ENCODE measurements around the gene ATP6V1E1. TPM values are rescaled to one million over a fixed set of nuclear protein-coding genes. Genes with fewer than 3 reads are reported as not detected.
A peak's percentile ranks its signal among the peaks of the same experiment; 100 is the strongest.

Gene ATP6V1E1
- polyA plus RNA-seq, 3 donors, result 114 to 147 (median 144) TPM

DNA sequence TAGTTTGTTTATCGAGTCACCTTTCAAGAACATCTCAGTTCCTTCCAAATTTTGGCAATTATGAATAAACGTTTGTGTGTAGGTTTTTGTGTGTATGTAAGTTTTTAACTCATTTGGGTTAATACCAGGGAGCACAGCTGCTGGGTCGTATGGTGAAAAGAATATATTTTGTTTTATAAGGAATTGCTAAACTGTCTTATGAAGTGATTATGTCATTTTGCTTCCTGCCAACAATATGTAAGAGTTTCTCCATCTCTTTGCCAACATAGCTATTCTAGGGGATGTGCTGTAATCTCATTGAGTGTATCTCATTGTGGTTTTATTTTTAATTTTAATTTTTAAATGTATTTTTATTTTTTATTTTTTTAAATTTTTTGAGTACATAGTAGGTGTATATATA, 37.3 kb upstream of the ATP6V1E1 start:
- Histone ChIP-seq H3K4me3 (replicated peaks in 1 of 3; ENCODE audit: low read depth in 2 of 3, low read length in 3 of 3) (no peak overlapping the region), H4K20me1 (ENCODE audit: insufficient read depth, low read length) (no peaks in the 10 kb centered on the region), H3K36me3 (replicated peaks in 1 of 2; ENCODE audit: control insufficient read depth in 1 of 2, insufficient read depth in 2 of 2, low read length in 2 of 2) (peaks cover 24 to 52% of the 10 kb centered on the region in 2 donors), H2AFZ (ENCODE audit: insufficient read depth, low read depth, low read length, poor library complexity, severe bottlenecking) (no peak overlapping the region), H3K4me1 (ENCODE audit: control insufficient read depth in 1 of 2, insufficient read depth in 2 of 2, low read length in 2 of 2) (peaks cover 22 to 30% of the 10 kb centered on the region in 2 donors), H3K9ac (ENCODE audit: insufficient read depth, low read length, poor library complexity, severe bottlenecking) (no peak overlapping the region), H3K9me3 (replicated peaks in 1 of 2; ENCODE audit: control insufficient read depth in 1 of 2, insufficient read depth in 1 of 2, low read length in 2 of 2) (no peaks in the 10 kb centered on the region), H3K27ac (ENCODE audit: low read depth in 1 of 2, low read length in 2 of 2) (peak overlapping the region in 1 of 2 donors; percentile 61), H3K79me2 (ENCODE audit: insufficient read depth, low read length) (peaks cover 76% of the 10 kb centered on the region), H3K27me3 (ENCODE audit: control insufficient read depth in 2 of 2, insufficient read depth in 2 of 2, low read length in 2 of 2) (no peaks in the 10 kb centered on the region), H3K4me2 (replicated peaks; ENCODE audit: extremely low read depth, low read length, poor library complexity, severe bottlenecking) (peak overlapping the region; percentile 43)
- Mint-ChIP-seq H3K4me3 (peak overlapping the region in 1 of 2 donors; percentile 64), H3K27me3 (ENCODE audit: low read depth in 3 of 3) (no peaks in the 10 kb centered on the region), H3K36me3 (peaks cover 37 to 76% of the 10 kb centered on the region in 2 donors), H3K9me3 (peaks cover 0 to 11% (median 7%) of the 10 kb centered on the region in 7 donors), H3K4me1 (peaks cover 38% of the 10 kb centered on the region), H3K27ac (peak overlapping the region; percentile 68 to 94 (median 86))
- TF ChIP-seq, protein P1, sequence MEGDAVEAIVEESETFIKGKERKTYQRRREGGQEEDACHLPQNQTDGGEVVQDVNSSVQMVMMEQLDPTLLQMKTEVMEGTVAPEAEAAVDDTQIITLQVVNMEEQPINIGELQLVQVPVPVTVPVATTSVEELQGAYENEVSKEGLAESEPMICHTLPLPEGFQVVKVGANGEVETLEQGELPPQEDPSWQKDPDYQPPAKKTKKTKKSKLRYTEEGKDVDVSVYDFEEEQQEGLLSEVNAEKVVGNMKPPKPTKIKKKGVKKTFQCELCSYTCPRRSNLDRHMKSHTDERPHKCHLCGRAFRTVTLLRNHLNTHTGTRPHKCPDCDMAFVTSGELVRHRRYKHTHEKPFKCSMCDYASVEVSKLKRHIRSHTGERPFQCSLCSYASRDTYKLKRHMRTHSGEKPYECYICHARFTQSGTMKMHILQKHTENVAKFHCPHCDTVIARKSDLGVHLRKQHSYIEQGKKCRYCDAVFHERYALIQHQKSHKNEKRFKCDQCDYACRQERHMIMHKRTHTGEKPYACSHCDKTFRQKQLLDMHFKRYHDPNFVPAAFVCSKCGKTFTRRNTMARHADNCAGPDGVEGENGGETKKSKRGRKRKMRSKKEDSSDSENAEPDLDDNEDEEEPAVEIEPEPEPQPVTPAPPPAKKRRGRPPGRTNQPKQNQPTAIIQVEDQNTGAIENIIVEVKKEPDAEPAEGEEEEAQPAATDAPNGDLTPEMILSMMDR (IDR thresholded peaks at IDR 0.05), result no peak
- DNase-seq, result peak in 2 of 3 donors; percentile 21 to 47
- no CpG with 5 or more reads among the region's 3 CpGs for WGBS (ENCODE audit: insufficient coverage)
- intact Hi-C loops (cut with micrococcal nuclease), result no loop called here

DNA sequence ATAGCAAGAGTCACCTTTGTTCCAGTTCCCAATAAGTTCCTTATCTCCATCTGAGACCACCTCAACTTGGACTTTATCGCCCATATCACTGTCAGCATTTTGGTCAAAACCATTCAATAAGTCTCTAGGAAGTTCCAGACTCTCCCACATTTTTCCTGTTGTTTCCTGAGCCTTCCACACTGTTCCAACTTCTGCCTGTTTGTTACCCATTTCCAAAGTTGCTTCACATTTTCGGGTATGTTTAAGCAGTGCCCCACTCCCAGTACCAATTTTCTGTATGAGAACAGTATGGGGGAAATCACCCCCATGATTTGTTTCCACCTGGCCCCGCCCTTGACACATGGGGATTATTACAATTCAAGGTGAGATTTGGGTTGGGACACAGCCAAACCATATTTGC, 36.7 kb upstream of the ATP6V1E1 start:
- TF ChIP-seq, protein P1 (IDR thresholded peaks at IDR 0.05), result no peak
- no peak overlapping the region for H3K4me3 ChIP-seq (replicated peaks in 1 of 3; ENCODE audit: low read depth in 2 of 3, low read length in 3 of 3)
- Mint-ChIP-seq H3K27ac (peak overlapping the region; percentile 68 to 94 (median 86)), H3K9me3 (peaks cover 0 to 11% (median 7%) of the 10 kb centered on the region in 7 donors), H3K27me3 (ENCODE audit: low read depth in 3 of 3) (no peaks in the 10 kb centered on the region), H3K4me1 (peaks cover 35% of the 10 kb centered on the region), H3K36me3 (peaks cover 38 to 76% of the 10 kb centered on the region in 2 donors), H3K4me3 (no peak overlapping the region)
- H3K79me2 ChIP-seq (ENCODE audit: insufficient read depth, low read length), result peaks cover 76% of the 10 kb centered on the region
- H3K27ac ChIP-seq (ENCODE audit: low read depth in 1 of 2, low read length in 2 of 2), result peak overlapping the region in 1 of 2 donors; percentile 61
- no peak overlapping the region for H3K9ac ChIP-seq (ENCODE audit: insufficient read depth, low read length, poor library complexity, severe bottlenecking)
- no peaks in the 10 kb centered on the region for H3K27me3 ChIP-seq (ENCODE audit: control insufficient read depth in 2 of 2, insufficient read depth in 2 of 2, low read length in 2 of 2)
- H4K20me1 ChIP-seq (ENCODE audit: insufficient read depth, low read length), result no peaks in the 10 kb centered on the region
- peaks cover 22 to 30% of the 10 kb centered on the region in 2 donors for H3K4me1 ChIP-seq (ENCODE audit: control insufficient read depth in 1 of 2, insufficient read depth in 2 of 2, low read length in 2 of 2)
- intact Hi-C loops (cut with micrococcal nuclease), result no loop called here
- 100% methylated on average over 1 of the region's 3 CpGs for WGBS (ENCODE audit: insufficient coverage)
- DNase-seq, result no peak
- H3K36me3 ChIP-seq (replicated peaks in 1 of 2; ENCODE audit: control insufficient read depth in 1 of 2, insufficient read depth in 2 of 2, low read length in 2 of 2), result peaks cover 29 to 52% of the 10 kb centered on the region in 2 donors
- no peak overlapping the region for H3K4me2 ChIP-seq (replicated peaks; ENCODE audit: extremely low read depth, low read length, poor library complexity, severe bottlenecking)
- no peak overlapping the region for H2AFZ ChIP-seq (ENCODE audit: insufficient read depth, low read depth, low read length, poor library complexity, severe bottlenecking)
- H3K9me3 ChIP-seq (replicated peaks in 1 of 2; ENCODE audit: control insufficient read depth in 1 of 2, insufficient read depth in 1 of 2, low read length in 2 of 2), result no peaks in the 10 kb centered on the region

All from CD14-positive monocyte (primary cell).